Esophagus muscularis mucosa (tissue), 4 donors: ENCODE measurements around the gene MRFAP1L1. TPM values are rescaled to one million over a fixed set of nuclear protein-coding genes. Genes with fewer than 3 reads are reported as not detected.

Experiments
- DNase-seq: peaks from one replicate; pipeline ENCODE4 v3.0.0-alpha.2; 2017; ENCODE audit errors: extremely low spot score
- H3K27ac ChIP-seq, 4 donors: fragments of 200-600 bp; sonication (generic); replicated peaks in 1 of 4; 1 replicate in 3 of 4; 2 replicates in 1 of 4; pipeline ENCODE4 v1.5.1; 2016 to 2019; ENCODE audit warnings: mild to moderate bottlenecking in 1 of 4
- H3K27me3 ChIP-seq, 4 donors: fragments of 200-600 bp; sonication (generic); one replicate each; pipeline versions ENCODE4 v1.5.1 to v1.6.0; 2016 to 2019
- H3K36me3 ChIP-seq, 4 donors: fragments of 200-600 bp; sonication (generic); one replicate each; pipeline ENCODE4 v1.5.1; 2016 to 2019
- H3K4me1 ChIP-seq, 4 donors: fragments of 200-600 bp; sonication (generic); one replicate each; pipeline ENCODE4 v1.5.1; 2016 to 2019
- H3K4me3 ChIP-seq, 4 donors: fragments of 200-600 bp; sonication (generic); 1 replicate in 2 of 4; 2 replicates in 2 of 4; pipeline ENCODE4 v1.5.1; 2016 to 2019; ENCODE audit warnings: mild to moderate bottlenecking in 4 of 4, moderate library complexity in 1 of 4
- H3K9me3 ChIP-seq, 4 donors: fragments of 200-600 bp; sonication (generic); 1 replicate in 3 of 4; 2 replicates in 1 of 4; pipeline ENCODE4 v1.5.1; 2016 to 2019
- CTCF ChIP-seq, 3 experiments: fragments of 200-600 bp in 2 of 3; fragments of 450-650 bp in 1 of 3; sonication (generic) in 2 of 3; IDR thresholded peaks; one replicate each; pipeline ENCODE4 v1.5.1; 2017 to 2019; ENCODE audit warnings: antibody characterized with exemption in 3 of 3, mild to moderate bottlenecking in 2 of 3, moderate library complexity in 1 of 3
- EP300 ChIP-seq: sonication (generic); formaldehyde crosslinking; IDR thresholded peaks from one replicate; pipeline ENCODE4 v1.6.1; 2017; ENCODE audit warnings: antibody characterized with exemption
- POLR2A ChIP-seq: fragments of 450-650 bp; IDR thresholded peaks from one replicate; pipeline ENCODE4 v1.6.1; 2017; ENCODE audit warnings: antibody characterized with exemption, moderate library complexity, mild to moderate bottlenecking, low read depth
- POLR2AphosphoS5 ChIP-seq, 2 donors: sonication (generic); formaldehyde crosslinking; IDR thresholded peaks; one replicate each; pipeline ENCODE4 v1.6.1; 2017; ENCODE audit warnings: antibody characterized with exemption in 2 of 2
- WGBS: methylation state at CpG from one replicate; pipeline ENCODE4 v1.1.5; 2018; 5-methylcytosine and 5-hydroxymethylcytosine counted together
- intact Hi-C: fragments of 100-400 bp; cut with DNase I; formaldehyde crosslinking; loops from one replicate; pipeline ENCODE4 v1.15.1; 2023
- total RNA-seq, 4 donors: library from RNA; depleted of rRNA; stranded (reverse); fragments of >200 nt; gene quantifications; one replicate each; pipeline versions ENCODE4 v1.1.0 to v1.2.1, GENCODE V29; 2016

MRFAP1L1 gene
- total RNA-seq, 4 donors from 2014 or later: 55.2 to 60.0 (median 57.0) TPM

GRCh38 chr4:6714954-6715353 is 5.3 kb upstream of the MRFAP1L1 start:
- intact Hi-C loops: loop anchor here (5.0 to 10.0 kb wide), 3 partner anchors 272 to 357 kb away; partner anchors contain the start of gene TADA2B
- Histone ChIP-seq H3K27me3 (no peaks in the 10 kb centered on the region), H3K27ac (peak overlapping the region in 1 of 4 donors; percentile 95), H3K9me3 (no peaks in the 10 kb centered on the region), H3K36me3 (no peaks in the 10 kb centered on the region), H3K4me3 (no peak overlapping the region), H3K4me1 (peaks cover 20 to 37% (median 33%) of the 10 kb centered on the region in 4 donors)
- TF ChIP-seq POLR2AphosphoS5 (IDR thresholded peaks at IDR 0.05): no peak
- no peak for DNase-seq
- 78% methylated on average over 1 of the region's 1 CpG for WGBS

GRCh38 chr4:6710996-6711395 is 1.3 kb upstream of the MRFAP1L1 start:
- Histone ChIP-seq H3K36me3 (peaks cover 0 to 17% (median 4%) of the 10 kb centered on the region in 4 donors), H3K9me3 (no peaks in the 10 kb centered on the region), H3K27me3 (no peaks in the 10 kb centered on the region), H3K4me1 (peaks cover 31 to 46% (median 43%) of the 10 kb centered on the region in 4 donors), H3K27ac (no peak overlapping the region), H3K4me3 (no peak overlapping the region)
- intact Hi-C loops: loop anchor here (10.0 kb wide), 1 partner anchor 334 kb away; the partner anchor contains the start of gene TADA2B
- 75% methylated on average over 2 of the region's 2 CpGs for WGBS
- TF ChIP-seq CTCF (IDR thresholded peaks at IDR 0.05) (no peak), POLR2AphosphoS5 (IDR thresholded peaks at IDR 0.05) (no peak), POLR2A (no peak), EP300 (no peak)
- DNase-seq: no peak

GRCh38 chr4:6710282-6710681 is 617 bp upstream of the MRFAP1L1 start:
- Histone ChIP-seq H3K4me1 (peaks cover 34 to 47% (median 45%) of the 10 kb centered on the region in 4 donors), H3K36me3 (peaks cover 0 to 18% (median 4%) of the 10 kb centered on the region in 4 donors), H3K27ac (peak overlapping the region; percentile 76 to 89 (median 84)), H3K4me3 (peak overlapping the region; percentile 69 to 79 (median 73)), H3K27me3 (no peaks in the 10 kb centered on the region), H3K9me3 (no peaks in the 10 kb centered on the region)
- DNase-seq: no peak
- TF ChIP-seq POLR2A: no peak
- no peak for TF ChIP-seq CTCF (IDR thresholded peaks at IDR 0.05)
- TF ChIP-seq EP300: no peak
- TF ChIP-seq POLR2AphosphoS5 (IDR thresholded peaks at IDR 0.05): no peak
- WGBS: 17% methylated on average over 6 of the region's 6 CpGs
- intact Hi-C loops: loop anchor here (10.0 kb wide), 1 partner anchor 335 kb away; the partner anchor contains the start of gene TADA2B

GRCh38 chr4:6706173-6706572 is 3.5 kb downstream of the MRFAP1L1 start:
- peaks cover 48 to 67% (median 64%) of the 10 kb centered on the region in 4 donors for H3K4me1 ChIP-seq
- peaks cover 0 to 26% (median 11%) of the 10 kb centered on the region in 4 donors for H3K36me3 ChIP-seq
- 91% methylated on average over 5 of the region's 5 CpGs for WGBS

GRCh38 chr4:6705646-6706045 is 4.0 kb downstream of the MRFAP1L1 start:
- Histone ChIP-seq H3K9me3 (no peaks in the 10 kb centered on the region), H3K27ac (no peak overlapping the region), H3K27me3 (no peaks in the 10 kb centered on the region), H3K4me1 (peaks cover 48 to 67% (median 63%) of the 10 kb centered on the region in 4 donors), H3K4me3 (no peak overlapping the region), H3K36me3 (peaks cover 0 to 27% (median 12%) of the 10 kb centered on the region in 4 donors)
- DNase-seq: no peak
- 88% methylated on average over 2 of the region's 2 CpGs for WGBS
- intact Hi-C loops: no loop called here
- TF ChIP-seq POLR2A (no peak), POLR2AphosphoS5 (IDR thresholded peaks at IDR 0.05) (no peak), EP300 (no peak), CTCF (IDR thresholded peaks at IDR 0.05) (no peak)

More at GRCh38 chr4:6706173-6706572, 3.5 kb downstream of the MRFAP1L1 start:
- Histone ChIP-seq H3K4me3 (no peak overlapping the region), H3K27me3 (no peaks in the 10 kb centered on the region), H3K9me3 (no peaks in the 10 kb centered on the region), H3K27ac (no peak overlapping the region)
- DNase-seq: no peak
- TF ChIP-seq POLR2A: no peak
- no peak for TF ChIP-seq POLR2AphosphoS5 (IDR thresholded peaks at IDR 0.05)
- no peak for TF ChIP-seq EP300
- no peak for TF ChIP-seq CTCF (IDR thresholded peaks at IDR 0.05)
- intact Hi-C loops: no loop called here
